Hepatocyte (in vitro differentiated cells): Measurements from ENCODE around the gene POU4F3.

Source experiments
- EZH2 ChIP-seq: fragments of 200-600 bp; sonication (generic); IDR thresholded peaks from 2 replicates; pipeline ENCODE4 v1.6.1; 2016; ENCODE audit warnings: antibody characterized with exemption, mild to moderate bottlenecking, borderline replicate concordance
- EZH2phosphoT487 ChIP-seq: fragments of 200-600 bp; sonication (generic); IDR thresholded peaks from one replicate; pipeline ENCODE4 v1.6.1; 2018; ENCODE audit warnings: antibody characterized with exemption, mild to moderate bottlenecking, low read depth, moderate library complexity; ENCODE audit not compliant: unreplicated experiment, severe bottlenecking
- TF ChIP-seq, protein P1 (sequence below): fragments of 200-600 bp; sonication (generic); IDR thresholded peaks from 2 replicates; pipeline ENCODE4 v1.5.1; 2016; ENCODE audit warnings: antibody characterized with exemption, mild to moderate bottlenecking; ENCODE audit not compliant: poor library complexity

DNA sequence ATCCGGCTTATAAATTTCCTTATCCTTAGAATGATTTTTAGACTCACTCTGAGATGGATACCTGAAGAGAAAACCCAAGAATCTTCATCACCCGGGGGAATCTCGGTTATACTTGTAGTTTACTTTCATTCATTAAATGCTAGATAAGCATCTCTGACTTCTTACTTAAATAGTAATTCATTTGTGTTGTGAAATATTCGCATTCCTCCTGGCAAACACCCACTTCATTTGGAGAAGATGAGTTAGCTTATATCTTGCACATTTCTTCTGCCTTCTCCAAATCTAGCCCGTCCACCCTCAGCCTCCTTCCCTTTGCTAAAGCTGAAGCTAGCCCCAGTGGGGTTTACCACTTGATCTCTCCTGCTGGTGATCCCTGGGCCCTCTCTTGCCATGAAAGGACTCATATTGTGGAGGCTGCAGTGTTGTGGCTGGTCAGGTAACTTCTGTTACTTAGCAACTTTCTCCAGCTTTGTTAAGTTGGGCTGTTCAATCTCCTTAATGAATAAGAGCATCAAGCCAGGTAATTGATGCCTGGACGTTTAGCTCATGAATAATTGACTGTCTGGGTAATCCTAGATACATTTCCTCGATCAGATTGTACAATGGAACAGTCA lies 11.3 kb upstream of the POU4F3 start:
- TF ChIP-seq EZH2 = no peak
- TF ChIP-seq, protein P1, sequence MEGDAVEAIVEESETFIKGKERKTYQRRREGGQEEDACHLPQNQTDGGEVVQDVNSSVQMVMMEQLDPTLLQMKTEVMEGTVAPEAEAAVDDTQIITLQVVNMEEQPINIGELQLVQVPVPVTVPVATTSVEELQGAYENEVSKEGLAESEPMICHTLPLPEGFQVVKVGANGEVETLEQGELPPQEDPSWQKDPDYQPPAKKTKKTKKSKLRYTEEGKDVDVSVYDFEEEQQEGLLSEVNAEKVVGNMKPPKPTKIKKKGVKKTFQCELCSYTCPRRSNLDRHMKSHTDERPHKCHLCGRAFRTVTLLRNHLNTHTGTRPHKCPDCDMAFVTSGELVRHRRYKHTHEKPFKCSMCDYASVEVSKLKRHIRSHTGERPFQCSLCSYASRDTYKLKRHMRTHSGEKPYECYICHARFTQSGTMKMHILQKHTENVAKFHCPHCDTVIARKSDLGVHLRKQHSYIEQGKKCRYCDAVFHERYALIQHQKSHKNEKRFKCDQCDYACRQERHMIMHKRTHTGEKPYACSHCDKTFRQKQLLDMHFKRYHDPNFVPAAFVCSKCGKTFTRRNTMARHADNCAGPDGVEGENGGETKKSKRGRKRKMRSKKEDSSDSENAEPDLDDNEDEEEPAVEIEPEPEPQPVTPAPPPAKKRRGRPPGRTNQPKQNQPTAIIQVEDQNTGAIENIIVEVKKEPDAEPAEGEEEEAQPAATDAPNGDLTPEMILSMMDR = no peak
- no peak for TF ChIP-seq EZH2phosphoT487
